NCI-H446 (cell line): ENCODE results near the gene PRAMEF9.
"Not testable (repeated sequence)": the region's sequence is repeated elsewhere in the genome, so short reads cannot be mapped to it uniquely, and the experiment has no call there.

ENCODE experiments used
- DNase-seq, 2 experiments: peaks; one replicate each; lab custom pipeline; 2025; lab: John Stamatoyannopoulos, UW

Gene PRAMEF9

DNA sequence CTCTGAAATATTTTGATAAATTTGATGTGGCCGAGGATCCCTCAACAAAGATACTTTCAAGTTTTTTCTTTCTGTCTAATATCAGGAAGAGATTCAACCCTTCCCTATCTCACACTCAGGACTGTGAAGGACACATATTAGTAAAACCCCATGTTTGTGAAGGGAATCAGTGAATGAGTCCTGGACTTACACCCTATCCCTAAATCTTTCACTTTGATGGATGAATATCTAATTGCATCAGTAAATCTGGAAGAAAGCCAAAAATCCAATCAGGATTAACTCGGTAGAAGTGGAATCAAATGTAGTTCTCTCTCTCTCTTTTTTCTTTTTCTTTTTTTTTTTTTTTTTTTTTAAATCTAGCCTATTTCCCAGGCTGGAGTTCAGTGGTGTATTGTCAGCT is at the start of gene PRAMEF9:
Gene PRAMEF9, plus strand, starts transcription at position 301 of the 400 bp plus-strand sequence. CDS start 3,433 bp downstream, outside the sequence.
- not testable (repeated sequence) for DNase-seq

GRCh38 chr1:13155909-13156308 is 15.7 kb upstream of the PRAMEF9 start, which contains the start of gene PRAMEF26:
PRAMEF26 (minus strand) TSS chr1:13156009; CDS start chr1:13153095, 2,914 bp downstream.
- not testable (repeated sequence) for DNase-seq

GRCh38 chr1:13165531-13165930 is 6.1 kb upstream of the PRAMEF9 start, which contains the start of gene HNRNPCL4:
HNRNPCL4 (minus strand) TSS chr1:13165631; CDS start chr1:13165467, 164 bp downstream.
- not testable (repeated sequence) for DNase-seq

DNA sequence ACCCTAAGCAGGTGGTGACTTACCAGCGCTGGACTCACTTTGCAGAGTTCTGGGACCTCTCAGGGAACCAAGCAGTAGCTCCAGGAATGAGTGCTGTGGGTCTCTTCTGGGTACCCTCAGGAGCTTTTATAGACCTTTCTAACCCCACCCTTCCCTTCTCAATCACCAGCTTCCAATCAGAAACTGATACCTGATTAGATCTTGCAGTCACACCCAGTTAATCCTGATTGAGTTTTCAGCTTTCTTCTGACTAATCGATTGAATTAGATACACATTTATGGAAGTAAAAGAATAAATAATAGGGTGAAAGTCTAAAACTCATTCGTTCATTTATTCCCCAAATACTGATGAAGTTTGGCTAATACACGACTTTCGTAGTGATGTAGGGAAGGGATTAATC is 29.7 kb downstream of the PRAMEF9 start, which contains the start of gene PRAMEF13:
Gene PRAMEF13, minus strand, starts transcription at position 101 of the 400 bp plus-strand sequence. CDS start 1,820 bp downstream, outside the sequence.
- DNase-seq: not testable (repeated sequence)

DNA sequence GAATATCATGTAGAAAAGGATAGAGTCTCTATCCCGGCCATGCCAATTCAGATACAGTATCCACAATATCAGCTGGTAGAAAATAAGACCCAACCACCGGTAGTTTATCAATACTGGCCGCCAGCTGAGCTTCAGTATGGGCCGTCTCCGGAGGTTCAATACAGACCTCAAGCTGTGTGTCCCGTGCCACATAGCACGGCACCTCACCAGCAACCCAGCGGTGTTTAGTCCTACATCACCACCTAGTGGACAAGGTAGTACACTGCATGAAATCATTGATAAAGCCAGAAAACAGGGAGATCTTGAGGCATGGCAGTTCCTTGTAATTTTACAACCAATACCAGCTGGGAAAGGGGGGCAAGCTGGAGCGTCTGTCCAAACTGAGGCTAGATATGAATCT is 37.1 kb downstream of the PRAMEF9 start:
- not testable (repeated sequence) for DNase-seq

DNA sequence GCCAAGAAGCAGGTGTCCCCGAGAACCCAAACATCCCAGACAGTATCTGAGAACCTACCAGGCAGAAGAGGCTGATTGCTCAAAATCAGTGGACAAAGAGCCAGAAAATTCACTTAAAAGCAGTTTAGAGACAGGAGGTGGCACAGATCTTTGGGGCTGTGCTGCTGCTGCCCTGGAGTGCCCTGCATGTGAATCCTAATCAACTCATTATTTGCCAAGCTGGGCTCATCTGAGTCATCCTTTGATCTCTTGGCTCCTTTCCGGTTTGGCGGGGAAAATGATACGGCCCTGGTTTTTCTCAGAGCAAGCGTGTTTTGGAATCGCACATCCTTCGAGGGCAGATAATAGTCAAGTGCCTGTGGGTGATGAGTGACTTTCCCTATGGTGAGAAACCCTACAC is 45.0 kb downstream of the PRAMEF9 start:
- not testable (repeated sequence) for DNase-seq

GRCh38 chr1:13219203-13219602 is 47.6 kb downstream of the PRAMEF9 start:
- not testable (repeated sequence) for DNase-seq

DNA sequence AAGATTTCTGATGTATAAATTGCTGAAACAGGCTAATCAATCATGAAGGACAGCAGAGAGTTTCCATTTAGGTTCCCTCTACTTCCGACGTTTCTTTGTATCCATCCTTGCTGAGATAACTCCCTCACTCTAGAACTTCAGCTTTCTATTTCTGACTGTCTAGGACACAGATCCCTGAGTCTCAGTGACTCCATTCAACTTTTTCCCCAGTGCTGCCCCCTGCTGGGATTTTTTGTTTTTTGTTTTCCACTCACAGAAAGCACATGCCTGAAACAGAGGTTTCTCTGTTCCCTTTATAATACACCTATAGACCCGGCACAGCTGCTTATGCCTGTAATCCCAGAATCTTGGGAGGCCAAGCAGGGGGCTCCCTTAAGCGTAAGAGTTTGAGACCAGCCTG is 51.1 kb downstream of the PRAMEF9 start:
- not testable (repeated sequence) for DNase-seq

DNA sequence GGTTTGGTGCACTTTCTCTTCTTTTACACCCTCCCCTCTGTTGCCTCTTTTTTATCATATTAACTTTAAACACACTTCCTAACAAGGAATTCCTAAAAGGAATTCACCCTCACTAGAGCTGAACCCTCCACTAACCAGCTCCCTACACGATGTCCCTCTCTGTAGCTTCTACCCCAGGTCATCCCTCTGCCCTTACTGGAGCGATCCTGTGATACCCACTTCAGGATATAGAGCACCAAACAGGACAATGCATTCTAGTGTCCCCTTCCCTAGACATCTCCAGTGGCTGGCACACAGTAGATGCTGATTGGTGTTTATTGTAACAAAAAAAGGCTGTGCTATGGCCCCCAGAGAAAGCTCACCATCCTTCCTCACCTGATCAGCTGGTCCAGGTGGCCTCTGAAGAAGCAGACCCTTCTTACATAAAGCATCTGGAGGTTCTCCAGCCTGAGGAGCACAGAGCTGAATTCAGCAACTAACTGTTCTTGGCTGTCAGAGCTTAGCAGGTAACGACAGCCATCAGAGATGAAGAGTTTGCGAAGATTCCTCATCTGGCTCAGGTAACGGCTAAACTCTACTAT is 52.9 kb downstream of the PRAMEF9 start:
- DNase-seq: no peak

GRCh38 chr1:13225675-13226204 is 54.1 kb downstream of the PRAMEF9 start, which contains the start of gene PRAMEF18:
PRAMEF18 (minus strand) TSS chr1:13226154; CDS start chr1:13226106, 48 bp downstream.
- DNase-seq: not testable (repeated sequence)

GRCh38 chr1:13227271-13228055 is 55.8 kb downstream of the PRAMEF9 start:
- not testable (repeated sequence) for DNase-seq

DNA sequence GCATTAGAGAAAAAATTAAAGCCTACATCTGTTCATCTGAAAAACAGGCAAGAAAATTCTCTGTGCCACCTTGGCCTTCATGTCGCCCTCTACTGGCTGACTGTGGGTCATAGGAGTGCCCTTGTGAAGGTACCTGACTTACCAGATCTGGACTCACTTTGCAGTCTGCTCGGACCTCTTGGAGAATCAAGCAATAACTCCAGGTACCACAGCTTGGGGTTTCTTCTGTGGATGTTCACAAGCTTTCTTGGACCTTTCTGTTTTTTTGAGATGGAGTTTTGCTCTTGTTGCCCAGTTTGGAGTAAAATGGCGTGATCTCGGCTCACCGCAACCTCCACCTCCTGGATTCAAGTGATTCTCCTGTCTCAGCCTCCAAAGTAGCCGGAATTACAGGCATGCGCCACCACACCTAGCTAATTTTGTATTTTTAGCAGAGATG is 56.7 kb downstream of the PRAMEF9 start:
- DNase-seq: no peak
